GM19240 (cell line): Measurements from ENCODE around the gene TFE3.

Source experiments
- DNase-seq: peaks from one replicate; pipeline ENCODE4 v3.0.0; 2011; ENCODE audit warnings: low spot score; ENCODE audit not compliant: insufficient read length

Gene TFE3

DNA sequence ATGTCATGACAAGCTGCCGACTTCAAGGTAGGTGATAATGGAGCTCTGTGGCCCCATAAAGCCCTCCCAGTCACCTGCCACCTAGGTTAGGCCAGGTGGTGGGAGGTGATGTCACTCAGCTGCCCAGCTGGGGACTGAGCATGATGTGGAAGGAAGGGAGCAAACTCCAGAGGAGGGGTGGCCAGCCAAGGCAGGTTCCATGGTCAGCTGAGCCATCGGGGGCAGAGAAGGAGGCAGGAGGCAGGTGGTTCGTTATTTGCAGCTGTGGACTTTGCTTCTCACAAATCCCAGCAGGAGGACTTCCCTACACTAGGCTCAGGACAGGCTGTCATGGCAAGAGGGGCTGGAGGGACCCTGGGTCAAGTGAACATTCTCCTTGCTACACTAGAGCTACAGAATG lies 17.8 kb upstream of the TFE3 start:
- DNase-seq = no peak

DNA sequence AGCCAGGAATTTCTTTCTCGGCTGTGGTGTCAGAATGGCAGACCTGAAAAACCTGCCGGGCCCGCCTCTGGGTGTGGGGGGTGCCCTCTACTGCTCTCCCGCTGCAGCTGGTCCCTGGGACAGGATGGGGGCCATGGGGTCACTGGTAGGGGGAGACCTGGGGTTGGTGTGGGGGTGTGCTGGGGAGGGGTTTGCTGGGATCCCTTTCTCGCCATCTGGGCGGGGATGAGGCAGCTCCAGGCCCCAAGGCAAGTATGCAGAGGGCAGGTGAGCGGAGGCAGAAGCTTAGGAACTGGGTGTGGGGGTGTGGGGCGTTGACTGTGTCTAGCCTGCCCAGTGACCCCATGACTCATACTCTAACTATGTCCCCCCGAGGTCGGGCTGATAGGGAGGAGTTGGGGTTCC lies 16.5 kb upstream of the TFE3 start:
- DNase-seq = no peak

DNA sequence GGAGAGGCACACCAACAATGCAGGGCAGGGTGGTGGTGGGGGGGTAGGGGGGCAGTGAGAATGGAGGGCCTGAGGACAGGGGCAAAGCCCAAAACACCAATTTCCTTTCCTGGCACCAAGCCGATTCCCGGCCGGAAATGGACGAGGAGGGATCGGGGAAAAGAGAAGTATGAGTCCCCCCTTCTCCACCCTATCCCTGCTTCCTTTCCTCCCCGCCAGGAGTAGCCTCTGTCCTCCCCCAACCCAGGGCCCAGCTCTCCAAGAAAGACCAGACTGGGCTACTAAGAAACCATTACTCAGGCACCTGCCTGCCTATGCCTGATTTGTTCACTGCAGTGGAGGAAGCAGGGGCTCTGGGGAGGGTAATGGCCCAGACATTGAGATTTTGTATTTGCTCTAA lies 16.0 kb upstream of the TFE3 start:
- DNase-seq = no peak

DNA sequence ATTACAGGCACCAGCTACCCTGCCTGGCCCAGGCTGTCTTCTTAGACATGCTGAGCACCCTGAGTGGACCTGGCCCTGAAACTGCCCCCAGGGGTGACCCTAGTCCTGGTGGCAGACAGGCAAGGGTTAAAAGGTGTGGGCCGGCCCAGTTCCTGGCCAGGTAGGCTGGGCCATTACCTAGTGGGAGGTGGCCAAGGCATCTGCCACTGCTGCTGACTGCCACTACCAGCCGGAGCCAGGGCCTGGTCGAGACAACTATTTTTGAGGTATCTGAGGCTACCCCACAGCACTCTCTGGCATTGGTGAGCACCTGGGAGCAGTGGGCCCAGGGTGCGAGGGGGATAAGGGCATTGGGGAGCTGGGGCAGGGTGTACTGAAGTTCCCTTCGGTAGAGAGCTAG lies 15.6 kb upstream of the TFE3 start, which contains the start of gene CCDC120:
CCDC120 (plus strand) TSS at position 206 of the 400 bp plus-strand sequence. CDS start 3,043 bp downstream, outside the sequence.
- no peak for DNase-seq

DNA sequence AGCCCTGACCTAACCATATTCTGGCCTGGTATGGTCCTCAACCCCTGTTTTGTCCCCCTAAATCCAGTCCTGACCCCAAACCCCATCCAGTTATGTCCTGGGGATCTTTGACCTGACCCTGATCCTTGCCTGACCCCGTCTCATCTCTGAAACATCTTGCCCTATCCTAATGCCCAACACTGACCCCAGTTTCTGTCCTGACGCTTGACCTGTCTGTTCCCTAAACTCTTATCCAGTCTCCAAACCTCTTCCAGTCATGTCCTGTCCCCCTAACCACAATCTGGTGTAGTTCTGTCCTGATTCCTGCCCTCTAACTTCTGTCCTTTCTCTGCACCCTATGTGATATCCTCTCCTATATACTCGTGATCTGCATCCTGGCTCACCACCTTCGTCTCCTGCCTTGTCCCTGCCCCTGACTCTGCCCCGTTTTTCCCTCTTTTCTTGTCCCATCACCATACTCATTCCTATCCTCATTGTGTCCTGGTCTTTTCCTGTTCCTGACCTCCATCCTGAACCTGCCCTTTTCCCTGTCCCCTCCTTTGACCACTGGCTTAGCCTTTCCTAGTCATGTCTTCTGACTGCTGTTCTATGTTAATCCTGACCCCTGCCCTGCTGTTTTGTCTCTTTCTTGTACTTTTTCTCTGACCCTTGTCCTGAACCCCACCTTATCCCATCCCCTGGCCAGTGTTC lies 11.1 kb upstream of the TFE3 start:
- no peak for DNase-seq

DNA sequence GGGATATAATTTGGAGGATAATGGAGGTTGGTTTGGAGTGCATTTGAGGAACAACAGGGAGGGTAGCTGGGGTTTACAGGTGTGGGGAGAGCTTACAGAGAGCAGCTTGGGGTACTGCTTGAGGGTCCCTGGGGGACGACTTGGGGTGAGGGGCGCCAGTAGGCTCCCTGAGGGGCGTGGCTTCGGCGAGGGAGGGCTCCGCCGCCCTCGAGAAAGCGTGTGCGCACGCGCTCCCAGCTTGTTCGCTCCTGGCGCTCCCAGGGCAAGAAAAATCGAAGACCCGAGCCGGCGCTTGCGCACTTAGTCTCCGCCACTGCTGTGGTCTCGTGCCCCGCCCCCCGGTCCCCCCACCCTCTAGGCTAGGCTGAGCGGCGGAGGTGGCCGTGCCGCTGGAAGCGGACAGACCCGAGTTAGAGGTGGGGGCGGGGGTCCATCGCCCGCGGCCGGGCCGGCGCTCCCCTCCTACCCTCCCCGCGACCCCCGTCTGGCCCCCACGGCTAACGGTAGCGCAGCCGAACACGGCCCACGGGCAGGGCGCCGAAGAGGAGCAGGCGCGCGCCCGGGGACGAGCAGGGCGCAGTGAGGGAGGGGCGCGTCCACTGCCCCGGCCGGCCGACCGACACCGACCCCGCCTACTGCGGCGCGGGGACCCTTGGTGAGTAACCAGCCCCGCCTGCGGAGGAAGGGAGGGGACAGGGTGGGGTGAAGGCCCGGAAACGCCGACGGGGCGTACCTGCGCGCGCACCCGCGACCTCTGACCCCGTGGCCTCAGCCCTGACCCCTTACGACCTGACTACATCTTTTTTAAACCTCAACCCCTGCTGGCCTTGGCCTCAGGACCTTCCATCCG lies 10.3 kb upstream of the TFE3 start:
- DNase-seq = peak; percentile 62

DNA sequence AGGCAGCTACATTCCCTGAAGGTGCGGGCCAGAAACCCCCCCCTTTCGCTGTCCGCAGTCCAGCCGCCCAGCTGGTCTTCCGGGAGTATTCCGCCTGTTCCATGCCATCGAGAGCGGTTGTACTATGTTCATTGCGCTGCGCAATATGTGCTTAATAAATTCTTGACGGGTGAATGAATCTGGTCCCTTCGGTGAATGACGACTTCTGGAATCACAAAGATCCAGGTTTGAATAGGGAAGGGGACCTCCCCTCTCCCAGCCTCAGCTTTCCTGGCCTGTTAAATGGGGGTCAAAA lies 777 bp upstream of the TFE3 start:
- no peak for DNase-seq

DNA sequence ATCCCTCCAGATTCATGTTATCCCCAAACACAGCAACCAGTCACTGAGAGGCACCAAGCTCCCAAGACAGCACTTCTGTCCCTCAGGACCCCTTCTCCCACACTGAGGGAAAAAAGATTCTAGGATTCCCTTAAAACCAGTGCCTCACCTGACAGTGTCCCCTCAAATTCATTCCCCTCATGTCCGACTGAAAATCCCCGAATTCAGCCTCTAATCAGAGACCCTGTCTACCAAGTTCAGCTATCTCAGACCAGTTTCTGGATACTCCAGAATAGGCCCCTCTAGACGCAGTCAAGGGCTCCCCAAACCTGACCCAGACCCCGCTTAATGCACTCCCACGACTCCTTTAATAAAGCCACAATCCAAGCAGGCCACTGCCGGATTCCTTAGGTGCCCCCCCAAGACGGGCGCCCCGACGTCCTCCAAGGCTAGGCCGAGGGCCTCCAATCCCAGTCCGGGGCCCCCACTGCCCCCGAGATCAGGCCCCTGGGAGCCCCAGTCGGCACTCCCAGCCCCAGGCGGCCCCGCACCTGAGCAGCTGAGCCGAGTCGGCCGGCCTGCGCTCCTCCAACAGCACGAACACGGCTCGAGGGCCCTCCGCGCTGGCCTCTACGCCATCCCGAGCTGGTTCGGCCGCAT lies 457 bp downstream of the TFE3 start:
- DNase-seq = no peak

DNA sequence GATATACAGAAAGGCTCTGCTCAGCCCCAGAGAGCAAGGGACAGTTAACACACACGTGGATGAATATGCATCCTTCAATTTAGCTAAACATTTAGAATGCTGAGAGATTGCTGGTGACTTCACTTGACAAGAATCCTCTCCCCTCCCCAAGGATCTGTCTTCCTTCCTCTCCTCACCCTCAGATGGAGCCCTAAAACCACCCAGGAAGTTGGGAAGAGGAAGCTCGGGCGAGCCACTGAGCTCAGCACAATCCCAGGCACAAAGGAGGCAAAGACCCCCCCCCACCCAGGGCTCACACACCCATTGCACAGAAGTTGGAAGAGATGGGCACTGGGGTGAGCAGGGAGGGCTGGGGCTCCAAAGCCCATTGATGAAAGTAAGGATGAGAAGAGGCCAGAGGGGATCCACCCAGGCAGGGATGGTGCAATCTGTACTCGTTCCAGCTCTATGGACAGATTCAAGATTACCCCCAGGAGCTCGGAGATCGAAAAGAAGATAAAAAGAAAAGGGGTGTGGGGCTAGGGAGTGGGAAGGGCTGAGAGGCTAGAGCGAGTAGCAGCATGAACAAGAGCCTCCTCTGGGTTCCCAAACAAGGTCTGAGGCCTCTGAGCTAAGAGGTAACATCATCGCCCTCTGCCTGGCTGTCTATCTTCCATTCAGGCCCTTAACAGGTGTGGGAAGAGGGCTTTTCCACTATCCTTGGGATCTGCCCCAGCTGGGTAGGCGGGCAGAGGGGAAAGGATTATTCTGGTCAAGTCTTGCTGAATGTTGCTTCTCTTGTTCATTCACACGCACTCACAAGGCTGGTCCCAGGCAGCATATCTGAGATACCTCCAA lies 1.2 kb downstream of the TFE3 start:
- no peak for DNase-seq

DNA sequence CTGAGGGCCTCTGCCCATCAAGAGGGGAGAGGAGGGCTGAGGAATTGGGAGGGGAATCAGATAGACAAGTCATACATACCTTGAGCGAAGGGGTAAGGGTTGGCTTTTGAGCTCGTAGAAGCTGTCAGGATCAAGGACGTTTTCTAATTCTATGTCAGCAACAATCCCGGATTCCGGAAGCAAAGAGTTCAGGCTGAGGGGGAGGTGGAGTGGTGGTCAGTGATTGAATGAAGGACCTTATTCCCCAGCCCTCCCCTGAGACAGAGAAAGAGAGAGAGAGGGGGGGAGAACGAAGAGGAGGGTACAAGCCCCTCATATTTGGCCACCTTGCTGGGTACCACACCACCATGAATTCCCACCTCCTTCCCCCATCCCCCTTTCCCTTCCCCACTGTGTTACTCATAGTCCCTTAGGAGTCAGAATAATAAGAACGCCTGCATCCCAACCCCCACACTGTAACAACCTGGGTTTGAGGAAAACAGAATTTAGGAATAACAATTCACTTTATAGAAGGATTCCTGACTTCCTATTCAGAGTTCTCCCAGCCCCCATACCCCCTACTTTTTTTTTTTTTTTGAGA lies 2.7 kb downstream of the TFE3 start:
- DNase-seq = no peak

DNA sequence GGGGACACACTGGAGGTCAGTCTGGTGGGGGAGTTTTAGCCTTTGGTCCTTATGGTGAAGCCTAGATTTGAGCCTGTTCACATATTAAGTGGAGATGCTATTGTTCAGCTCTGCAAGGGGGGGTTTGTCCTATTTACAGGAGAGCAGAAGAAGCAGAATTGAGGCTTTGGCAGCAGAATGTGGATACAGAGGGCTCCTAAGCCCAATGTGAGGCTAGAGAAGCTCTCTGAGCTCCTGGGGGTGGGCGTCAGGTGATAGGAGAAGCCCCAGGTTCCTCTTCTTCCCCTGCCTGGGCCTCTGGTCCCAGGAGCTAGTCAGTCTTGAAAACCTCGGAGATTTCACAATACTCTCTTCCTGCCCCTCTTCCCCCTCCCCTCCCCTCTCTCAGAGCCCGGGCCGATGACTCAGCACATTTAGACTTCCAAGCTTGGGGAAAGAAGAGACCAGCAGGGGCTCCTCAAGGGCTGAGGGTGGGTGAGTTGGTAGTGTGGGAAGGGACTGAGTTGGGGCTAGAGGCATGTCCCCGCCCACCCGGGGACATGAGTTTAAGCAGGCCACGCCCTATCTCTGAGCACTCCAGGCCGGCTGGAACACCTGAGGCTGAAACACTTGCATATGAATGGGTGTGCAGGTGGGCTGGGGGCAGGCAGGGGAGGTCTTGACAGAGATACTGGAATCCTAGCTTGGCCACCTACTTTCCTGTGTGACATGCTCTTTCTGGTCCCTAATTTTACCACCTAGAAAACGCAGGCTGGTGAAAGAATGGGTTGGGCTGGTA lies 3.4 kb downstream of the TFE3 start:
- no peak for DNase-seq

DNA sequence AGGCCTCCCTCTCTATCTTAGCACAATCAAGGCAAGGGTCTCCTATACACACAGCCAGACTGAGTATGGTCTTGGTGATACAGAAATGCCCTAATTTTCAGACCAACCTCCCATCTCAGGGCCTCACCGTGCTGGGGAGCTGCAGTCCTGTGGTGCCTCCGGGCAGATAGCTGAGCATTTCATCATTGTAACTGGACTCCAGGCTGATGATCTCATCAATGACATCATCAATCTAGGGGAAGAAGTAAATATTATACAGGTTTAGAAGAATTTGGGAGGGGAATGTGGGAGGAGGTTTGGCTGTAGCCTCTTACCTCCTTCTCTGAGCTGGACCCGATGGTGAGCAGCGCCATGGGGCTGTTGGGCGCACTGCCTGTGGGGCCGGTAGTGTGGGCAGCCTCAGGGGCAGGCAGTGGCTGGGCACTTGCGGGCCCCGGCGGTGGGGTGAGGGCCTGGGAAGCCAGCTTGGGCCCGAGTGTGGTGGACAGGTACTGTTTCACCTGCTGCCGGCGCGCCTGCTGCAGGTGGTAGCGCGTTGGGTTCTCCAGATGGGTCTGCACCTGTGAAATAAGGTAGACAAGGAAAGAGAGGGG lies 5.2 kb downstream of the TFE3 start:
- DNase-seq = no peak

DNA sequence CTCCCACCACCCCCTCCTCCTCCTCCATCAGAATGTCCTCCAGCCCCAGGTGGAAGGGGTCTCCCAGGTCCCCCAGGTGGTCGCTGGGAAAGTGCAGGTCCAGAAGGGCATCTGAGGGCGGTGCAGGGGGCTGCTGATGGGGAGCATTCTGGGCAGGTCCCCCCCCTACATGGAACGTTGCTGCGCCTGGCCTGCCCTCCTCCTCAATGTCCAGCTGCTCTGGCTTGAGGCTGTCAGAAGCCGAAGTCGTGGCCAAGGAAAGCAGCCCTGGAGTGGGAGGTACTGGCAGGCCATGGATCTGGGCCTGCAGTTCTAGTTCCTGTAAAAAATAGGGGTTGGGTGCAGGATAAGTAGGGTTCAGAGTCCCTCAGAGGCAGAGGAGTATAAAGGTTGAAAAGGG lies 12.9 kb downstream of the TFE3 start:
- DNase-seq = no peak

DNA sequence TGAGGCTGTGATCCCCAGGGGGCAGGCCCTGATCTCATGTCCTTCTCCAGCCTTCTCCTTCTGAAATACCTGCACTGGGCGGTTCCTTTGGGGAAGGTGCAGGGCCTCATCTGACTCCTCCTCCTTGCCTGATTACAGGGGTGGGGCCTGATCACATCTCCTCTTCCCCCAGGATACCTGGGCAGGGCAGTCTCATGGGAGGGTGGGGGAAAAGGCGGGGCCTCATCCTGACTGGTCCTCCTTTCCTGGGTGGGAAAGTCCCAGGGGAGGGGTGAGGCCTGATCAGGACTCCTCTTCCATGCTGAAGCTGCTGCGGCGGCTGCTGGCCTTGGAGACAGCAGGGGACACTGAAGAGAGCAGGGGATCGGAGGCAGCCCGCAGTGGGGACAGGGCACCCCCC lies 13.3 kb downstream of the TFE3 start:
- no peak for DNase-seq

DNA sequence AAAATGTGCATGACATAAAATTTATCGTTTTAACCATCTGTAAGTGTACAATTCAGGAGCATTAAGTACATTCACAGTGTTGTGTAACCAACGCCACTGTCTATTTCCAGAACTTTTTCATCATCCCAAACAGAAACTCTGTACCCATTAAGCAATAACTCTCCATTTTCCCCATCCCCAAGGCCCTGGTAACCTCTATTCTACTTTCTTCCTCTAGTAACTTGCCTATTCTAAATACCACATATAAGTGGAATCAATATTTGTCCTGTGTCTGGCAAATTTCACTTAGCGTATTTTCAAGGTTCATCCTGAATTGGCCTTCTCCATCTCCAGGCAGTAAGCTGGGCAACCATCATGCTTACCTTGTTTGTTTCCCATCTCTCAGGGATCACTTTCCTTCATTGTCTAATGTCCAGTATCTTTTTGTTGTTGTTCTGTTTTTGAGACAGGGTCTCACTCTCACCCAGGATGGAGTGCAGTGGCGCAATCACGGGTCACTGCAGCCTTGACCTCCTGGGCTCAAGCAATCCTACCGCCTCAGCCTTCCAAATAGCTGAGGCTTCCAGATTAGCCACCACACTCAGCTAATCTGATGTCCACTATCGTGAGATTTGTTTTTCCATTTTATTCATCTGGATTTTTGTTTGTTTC lies 23.4 kb downstream of the TFE3 start:
- DNase-seq = no peak

DNA sequence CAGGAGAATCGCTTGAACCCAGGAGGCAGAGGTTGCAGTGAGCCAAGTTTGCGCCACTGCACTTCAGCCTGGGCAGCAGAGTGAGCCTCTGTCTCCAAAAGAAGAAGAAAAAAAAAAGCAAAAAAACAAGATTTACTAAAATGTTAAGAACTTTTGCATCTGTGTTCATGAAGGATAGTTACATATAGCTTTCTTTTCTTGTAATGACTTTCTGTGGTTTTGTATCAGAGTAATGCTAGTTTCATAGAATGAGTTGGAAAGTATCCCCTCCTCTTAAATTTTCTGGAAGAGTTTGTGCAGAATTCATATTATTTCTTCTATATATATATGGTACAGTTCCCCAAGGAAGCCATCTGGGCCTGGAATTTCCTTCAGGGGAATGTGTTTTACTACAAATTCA lies 24.1 kb downstream of the TFE3 start:
- no peak for DNase-seq

DNA sequence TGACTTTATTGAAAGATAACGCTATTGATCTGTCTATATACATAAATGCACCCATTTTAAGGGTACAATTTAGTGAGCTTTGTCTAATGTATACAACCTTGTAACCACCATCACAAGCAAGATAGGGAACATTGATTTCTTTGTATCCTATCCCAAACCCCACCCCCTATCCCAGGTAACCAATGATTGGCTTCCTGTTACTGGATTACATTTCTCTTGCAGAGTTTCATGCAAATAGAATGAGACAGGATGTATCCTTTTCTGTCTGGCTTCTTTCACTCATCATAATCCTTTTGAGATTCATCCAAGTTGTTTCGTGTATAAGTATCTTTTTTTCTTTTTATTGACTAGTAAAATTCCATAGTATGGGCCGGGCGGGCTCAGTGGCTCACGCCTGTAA lies 39.5 kb downstream of the TFE3 start:
- DNase-seq = no peak

DNA sequence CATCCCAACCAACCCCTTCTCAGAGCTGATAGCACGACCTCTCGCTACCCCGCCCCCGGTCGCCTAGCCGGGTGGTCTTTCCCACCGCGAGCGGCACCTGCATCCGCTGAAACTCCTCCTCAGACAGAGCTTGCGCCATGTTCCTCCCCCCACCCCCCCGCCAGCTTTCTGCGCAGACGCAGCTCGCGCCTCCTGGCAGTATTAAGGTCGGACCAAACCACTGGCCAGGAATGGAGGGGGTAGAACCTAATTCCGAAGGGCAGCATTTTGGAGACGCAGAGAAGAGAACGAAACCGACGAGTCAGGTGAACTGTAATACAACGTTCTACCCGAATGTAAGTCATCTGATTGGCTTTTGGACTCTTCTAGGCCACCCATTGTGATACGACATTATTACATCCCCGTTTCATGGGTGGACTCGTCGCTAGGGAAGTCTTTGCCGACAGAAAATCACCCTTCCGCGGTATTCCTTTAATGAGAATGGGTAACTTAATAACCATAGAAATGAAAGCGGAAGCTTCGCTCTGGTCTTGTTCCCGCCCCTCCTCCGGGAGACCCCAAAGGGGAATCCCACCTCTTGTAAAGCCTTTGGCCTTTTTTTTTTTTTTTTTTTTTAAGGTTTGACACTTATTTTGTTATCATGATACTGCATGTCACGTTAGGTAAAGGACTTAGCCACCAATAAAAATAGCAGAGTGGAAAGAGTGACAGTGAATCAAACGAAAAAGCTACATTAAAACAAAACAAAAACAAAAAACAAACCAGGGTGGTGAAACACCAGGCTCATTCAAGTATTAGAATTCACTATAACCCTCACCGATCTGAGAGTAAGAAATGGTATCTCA lies 40.8 kb downstream of the TFE3 start, which contains the start of gene GRIPAP1:
GRIPAP1 (minus strand) TSS at position 174 of the 845 bp plus-strand sequence; CDS start at position 139, 35 bp downstream.
- DNase-seq = peak; percentile 51
